GM10248 (cell line): ENCODE data around the gene NCEH1.
A peak's percentile ranks its signal among the peaks of the same experiment; 100 is the strongest.

ENCODE experiments used
- CTCF ChIA-PET: fragments of 300-600 bp; sonication (Branson Sonifier 250); formaldehyde crosslinking; extraction: SDS; loops from one replicate; lab custom pipeline; 2021; ENCODE audit warnings: antibody characterized with exemption; lab: Yijun Ruan, JAX
- POLR2A ChIA-PET: fragments of 350-650 bp; sonication (Branson Sonifier 250); formaldehyde crosslinking; extraction: SDS; loops from one replicate; lab custom pipeline; 2020; ENCODE audit warnings: antibody characterized with exemption; lab: Yijun Ruan, JAX
- DNase-seq: peaks from one replicate; pipeline ENCODE4 v3.0.0; 2012; ENCODE audit errors: extremely low spot score
- TF ChIP-seq, protein P1 (sequence below): IDR thresholded peaks from 2 replicates; pipeline ENCODE4 v1.5.1; 2012; ENCODE audit warnings: mild to moderate bottlenecking, low read depth; ENCODE audit errors: extremely low read depth, missing control alignments, control extremely low read depth

Gene NCEH1

DNA sequence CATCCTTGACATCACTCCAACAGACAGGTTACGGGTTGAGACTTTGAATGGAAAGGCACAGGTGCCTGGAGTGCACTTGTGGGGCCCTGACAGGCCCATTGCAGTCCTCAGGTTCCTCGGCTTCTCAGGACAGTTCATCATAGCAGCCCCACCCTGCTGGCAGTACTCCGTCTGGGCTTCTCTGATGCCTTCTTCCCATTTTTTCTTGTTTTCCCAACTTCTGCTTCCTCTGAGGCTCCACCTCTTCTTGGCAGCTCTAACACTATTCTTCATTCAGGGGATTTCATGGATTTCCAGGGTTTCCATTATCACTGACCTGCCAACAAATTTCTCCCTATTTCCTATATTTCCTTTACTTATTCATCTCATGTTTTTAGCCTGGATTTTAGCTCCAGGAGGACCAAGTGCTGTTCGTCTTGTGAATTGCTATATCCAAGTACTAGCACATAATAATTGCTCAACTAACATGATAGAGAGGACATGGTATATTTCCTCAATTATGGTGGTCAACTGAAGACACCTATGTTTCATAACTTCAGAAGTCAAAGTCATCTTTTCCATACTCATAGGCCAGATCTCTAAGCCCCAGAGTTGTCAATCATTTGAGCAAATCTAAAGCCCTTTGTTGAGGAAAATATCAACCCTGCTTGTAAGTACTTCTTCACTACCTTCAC is 16.2 kb downstream of the NCEH1 start:
- TF ChIP-seq, protein P1, sequence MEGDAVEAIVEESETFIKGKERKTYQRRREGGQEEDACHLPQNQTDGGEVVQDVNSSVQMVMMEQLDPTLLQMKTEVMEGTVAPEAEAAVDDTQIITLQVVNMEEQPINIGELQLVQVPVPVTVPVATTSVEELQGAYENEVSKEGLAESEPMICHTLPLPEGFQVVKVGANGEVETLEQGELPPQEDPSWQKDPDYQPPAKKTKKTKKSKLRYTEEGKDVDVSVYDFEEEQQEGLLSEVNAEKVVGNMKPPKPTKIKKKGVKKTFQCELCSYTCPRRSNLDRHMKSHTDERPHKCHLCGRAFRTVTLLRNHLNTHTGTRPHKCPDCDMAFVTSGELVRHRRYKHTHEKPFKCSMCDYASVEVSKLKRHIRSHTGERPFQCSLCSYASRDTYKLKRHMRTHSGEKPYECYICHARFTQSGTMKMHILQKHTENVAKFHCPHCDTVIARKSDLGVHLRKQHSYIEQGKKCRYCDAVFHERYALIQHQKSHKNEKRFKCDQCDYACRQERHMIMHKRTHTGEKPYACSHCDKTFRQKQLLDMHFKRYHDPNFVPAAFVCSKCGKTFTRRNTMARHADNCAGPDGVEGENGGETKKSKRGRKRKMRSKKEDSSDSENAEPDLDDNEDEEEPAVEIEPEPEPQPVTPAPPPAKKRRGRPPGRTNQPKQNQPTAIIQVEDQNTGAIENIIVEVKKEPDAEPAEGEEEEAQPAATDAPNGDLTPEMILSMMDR = no peak
- POLR2A ChIA-PET = no interaction called here
- no peak for DNase-seq
- CTCF ChIA-PET = interaction anchor here (1.0 to 3.8 kb wide), 3 partner anchors 9 to 39 kb away, joined by 3 to 20 read pairs (median 17); no protein-coding TSS in a partner anchor

DNA sequence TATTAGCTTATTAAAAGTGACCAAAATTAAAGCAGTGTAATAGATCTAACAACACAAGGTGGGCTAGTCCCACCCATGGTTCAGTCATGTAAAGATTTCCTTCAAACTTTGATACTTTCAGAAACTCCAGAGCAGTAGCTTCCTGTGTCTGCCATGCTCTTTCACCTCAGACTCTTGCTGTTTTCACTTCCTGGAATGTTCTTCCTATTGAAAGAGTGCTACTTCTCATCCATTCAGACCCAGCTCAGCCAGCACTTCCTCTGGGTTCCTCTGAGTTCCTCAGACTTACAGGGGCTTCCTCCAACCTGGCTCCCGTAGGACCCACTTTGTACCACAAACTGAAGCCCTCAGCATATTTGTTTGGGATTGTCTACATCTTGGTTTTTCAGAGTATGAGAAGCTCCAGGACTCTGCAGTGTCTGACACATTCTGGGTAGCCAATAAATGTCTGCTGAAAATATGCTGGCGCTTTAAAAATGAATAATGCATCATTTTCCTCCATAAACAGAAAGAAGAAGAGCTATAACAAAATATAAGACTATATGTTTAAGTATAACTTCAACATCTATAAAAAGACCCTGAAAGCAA is 18.0 kb downstream of the NCEH1 start:
- TF ChIP-seq, protein P1 = no peak
- ChIA-PET CTCF (interaction anchor here (1.1 to 4.4 kb wide), 9 partner anchors 9 to 231 kb away, joined by 3 to 28 read pairs (median 5); partner anchors contain the start of gene NCEH1), POLR2A (interaction anchor here (0.7 kb wide), 1 partner anchor 18 kb away, joined by 3 read pairs; the partner anchor contains the start of gene NCEH1)
- DNase-seq = peak; percentile 27

GRCh38 chr3:172690936-172691335 is 19.9 kb downstream of the NCEH1 start:
- CTCF ChIA-PET = interaction anchor here (1.0 to 4.4 kb wide), 4 partner anchors 8 to 24 kb away, joined by 3 to 28 read pairs (median 10); no protein-coding TSS in a partner anchor
- POLR2A ChIA-PET = no interaction called here

DNA sequence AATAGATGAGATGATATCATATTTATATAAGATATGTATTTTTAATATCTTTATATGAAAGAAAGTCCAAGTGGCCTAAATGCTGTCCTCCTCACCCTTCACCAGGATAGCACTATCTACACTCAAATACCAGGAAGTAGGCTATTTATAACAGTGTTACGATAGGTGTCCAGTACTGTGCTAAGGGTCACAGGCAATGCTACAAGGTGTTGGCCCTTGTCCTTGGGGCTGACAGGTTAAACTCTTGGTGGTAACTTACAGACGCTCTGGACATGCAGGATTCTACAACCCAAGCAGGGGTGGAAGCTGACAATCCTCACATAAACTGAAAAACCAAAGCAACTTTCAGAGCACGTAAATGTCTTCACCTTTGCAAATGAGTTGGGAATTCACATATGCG is 22.3 kb downstream of the NCEH1 start:
- ChIA-PET POLR2A (no interaction called here), CTCF (no interaction called here)
- DNase-seq = no peak

More at GRCh38 chr3:172690936-172691335, 19.9 kb downstream of the NCEH1 start:
- TF ChIP-seq, protein P1 = no peak
- no peak for DNase-seq

GRCh38 chr3:172687501-172687900 is 23.4 kb downstream of the NCEH1 start:
- TF ChIP-seq, protein P1 = no peak
- DNase-seq = no peak
- POLR2A ChIA-PET = no interaction called here
- CTCF ChIA-PET = interaction anchor here (0.9 to 6.2 kb wide), 6 partner anchors 9 to 355 kb away, joined by 3 to 49 read pairs (median 5); partner anchors contain the start of gene NCEH1

More for the DNA sequence above, 22.3 kb downstream of the NCEH1 start:
- TF ChIP-seq, protein P1 = no peak

GRCh38 chr3:172685331-172686214 is 25.3 kb downstream of the NCEH1 start:
- CTCF ChIA-PET = interaction anchor here (0.6 to 6.2 kb wide), 6 partner anchors 9 to 224 kb away, joined by 3 to 49 read pairs (median 3); no protein-coding TSS in a partner anchor

More at GRCh38 chr3:172685331-172686214, 25.3 kb downstream of the NCEH1 start:
- DNase-seq = no peak
- TF ChIP-seq, protein P1 = no peak
- POLR2A ChIA-PET = no interaction called here
